Measurements from ENCODE around the gene ARHGEF2. TPM values are rescaled to one million over a fixed set of nuclear protein-coding genes. Genes with fewer than 3 reads are reported as not detected.

Gene ARHGEF2
- total and polyA plus RNA-seq, 2 donors (not counting 3 experiments of a cell fraction or from before 2014, with no cell fraction given) = 59.2 to 118 TPM

DNA sequence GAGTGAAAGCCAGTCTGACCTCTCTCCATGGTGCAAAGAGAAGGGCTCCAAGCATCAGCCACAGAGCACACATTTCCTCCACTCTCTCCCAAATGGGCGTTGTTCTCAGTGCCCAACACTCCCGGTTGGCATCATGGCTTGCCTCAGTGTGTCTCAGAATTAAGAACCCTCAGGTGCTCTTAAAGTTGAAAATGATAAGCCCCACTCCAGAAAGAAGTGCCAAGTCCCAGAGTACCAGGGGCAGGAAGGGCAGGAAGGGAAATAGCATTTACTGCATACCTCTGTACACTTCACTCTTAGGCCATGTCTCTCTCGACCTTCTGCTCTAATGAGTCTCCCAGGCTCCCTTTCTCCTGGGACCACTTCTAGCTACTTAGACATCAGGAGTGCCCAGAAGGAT, 15.2 kb upstream of the ARHGEF2 start:
- H3K27ac ChIP-seq (ENCODE audit: insufficient read depth, low read depth, low read length) = no peak overlapping the region
- H3K9me1 ChIP-seq (replicated peaks; ENCODE audit: control insufficient read depth, extremely low read depth, insufficient read depth, low read length) = no peaks in the 10 kb centered on the region
- intact Hi-C loops (cut with micrococcal nuclease) = no loop called here
- no peak overlapping the region for H3K4me2 ChIP-seq (ENCODE audit: insufficient read depth, low read length)
- no peak for TF ChIP-seq POLR2AphosphoS5 (IDR thresholded peaks at IDR 0.05; ENCODE audit: insufficient read depth, low read depth, low read length)
- no peak for TF ChIP-seq MYC (IDR thresholded peaks at IDR 0.05; ENCODE audit: low read depth, low read length)
- no peak for TF ChIP-seq CTCF (IDR thresholded peaks at IDR 0.05; ENCODE audit: extremely low read depth in 1 of 2, insufficient read depth in 1 of 2, low read depth in 1 of 2, low read length in 2 of 2)
- no peak for TF ChIP-seq EZH2 (IDR thresholded peaks at IDR 0.05; ENCODE audit: borderline replicate concordance, low read depth, low read length, severe bottlenecking)
- TF ChIP-seq, protein P1, sequence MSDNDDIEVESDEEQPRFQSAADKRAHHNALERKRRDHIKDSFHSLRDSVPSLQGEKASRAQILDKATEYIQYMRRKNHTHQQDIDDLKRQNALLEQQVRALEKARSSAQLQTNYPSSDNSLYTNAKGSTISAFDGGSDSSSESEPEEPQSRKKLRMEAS (IDR thresholded peaks at IDR 0.05; ENCODE audit: insufficient read depth, insufficient read length) = no peak
- TF ChIP-seq JUN (IDR thresholded peaks at IDR 0.05; ENCODE audit: borderline replicate concordance, insufficient read depth, insufficient read length, low read depth) = no peak
- TF ChIP-seq POLR2A (IDR thresholded peaks at IDR 0.05; ENCODE audit: low read depth, low read length) = no peak
- no peak for TF ChIP-seq GATA2 (IDR thresholded peaks at IDR 0.05; ENCODE audit: insufficient read depth, insufficient read length, low read depth, low read length)
- no peak for TF ChIP-seq FOS (IDR thresholded peaks at IDR 0.05; ENCODE audit: borderline replicate concordance, insufficient read depth, low read length)
- peaks cover 6% of the 10 kb centered on the region for H3K4me1 ChIP-seq (ENCODE audit: control insufficient read depth, extremely low read depth, insufficient read depth, low read length)
- no TSS peak for BruUV-seq (replicated peaks)
- H3K4me3 ChIP-seq (replicated peaks in 1 of 3; ENCODE audit: insufficient read depth in 1 of 3, low read depth in 1 of 3, low read length in 3 of 3) = no peak overlapping the region
- no peaks in the 10 kb centered on the region for H3K79me2 ChIP-seq (ENCODE audit: control insufficient read depth, insufficient read depth, low read length)
- no peaks in the 10 kb centered on the region for H3K27me3 ChIP-seq (ENCODE audit: control insufficient read depth in 2 of 2, insufficient read depth in 2 of 2, low read length in 2 of 2)
- no peaks in the 10 kb centered on the region for H4K20me1 ChIP-seq (replicated peaks; ENCODE audit: control insufficient read depth, extremely low read depth, insufficient read depth, low read length)
- H3K36me3 ChIP-seq (ENCODE audit: control insufficient read depth in 2 of 2, extremely low read depth in 1 of 2, insufficient read depth in 2 of 2, low read length in 2 of 2) = no peaks in the 10 kb centered on the region
- FAIRE-seq = no peak
- POLR2A ChIA-PET = no interaction called here
- DNase-seq (ENCODE audit: low read depth, low spot score) = no peak
- H2AFZ ChIP-seq (ENCODE audit: low read depth, low read length) = no peak overlapping the region
- dilution Hi-C loops (cut with MboI; ENCODE audit: extremely low pct_ligation_motif_present, low sequenced_read_pairs) = no loop called here
- no peak overlapping the region for H3K9ac ChIP-seq (replicated peaks; ENCODE audit: extremely low read depth, insufficient read depth, low read length)
- CTCF ChIA-PET = interaction anchor here (2.0 kb wide), 1 partner anchor 56 kb away, joined by 5 read pairs; no protein-coding TSS in a partner anchor
- no peaks in the 10 kb centered on the region for H3K9me3 ChIP-seq (replicated peaks; ENCODE audit: control insufficient read depth, insufficient read depth, low read length)

All from endothelial cell of umbilical vein (primary cell).